ENCODE results near the gene ARSJ. TPM values are rescaled to one million over a fixed set of nuclear protein-coding genes. Genes with fewer than 3 reads are reported as not detected.

Gene ARSJ
- total RNA-seq, 4 donors from 2014 or later, result 3.8 to 21.5 (median 7.8) TPM

GRCh38 chr4:113982181-113982580, 2.7 kb upstream of the ARSJ start:
- no peak for TF ChIP-seq CTCF (IDR thresholded peaks at IDR 0.05)
- DNase-seq (ENCODE audit: low spot score) (no peak), ATAC-seq (ENCODE audit: low FRiP score) (no peak)

- ATAC-seq (ENCODE audit: low FRiP score) (no peak), DNase-seq (ENCODE audit: low spot score) (no peak)
- TF ChIP-seq CTCF (IDR thresholded peaks at IDR 0.05), result no peak
Observed at GRCh38 chr4:113981591-113981990, 2.1 kb upstream of the ARSJ start.

GRCh38 chr4:113979905-113980615, 613 bp upstream of the ARSJ start:
- ATAC-seq (ENCODE audit: low FRiP score) (no peak), DNase-seq (ENCODE audit: low spot score) (no peak)
- no peak for TF ChIP-seq CTCF (IDR thresholded peaks at IDR 0.05)

- DNase-seq (ENCODE audit: low spot score) (no peak), ATAC-seq (ENCODE audit: low FRiP score) (peak; percentile 26)
- TF ChIP-seq CTCF (IDR thresholded peaks at IDR 0.05), result no peak
Observed at GRCh38 chr4:113978561-113979147, 793 bp downstream of the ARSJ start.

GRCh38 chr4:113978105-113978504, 1.3 kb downstream of the ARSJ start:
- DNase-seq (ENCODE audit: low spot score), result no peak
- ATAC-seq (ENCODE audit: low FRiP score), result no peak
- no peak for TF ChIP-seq CTCF (IDR thresholded peaks at IDR 0.05)

- no peak for TF ChIP-seq CTCF (IDR thresholded peaks at IDR 0.05)
- no peak for ATAC-seq (ENCODE audit: low FRiP score)
- DNase-seq (ENCODE audit: low spot score), result no peak
Observed at GRCh38 chr4:113977526-113977855, 2.0 kb downstream of the ARSJ start.

Measured in omental fat pad (tissue), 4 donors.